CD4-positive, CD25-positive, alpha-beta regulatory T cell (primary cell): ENCODE results near the gene RASSF5. TPM values are rescaled to one million over a fixed set of nuclear protein-coding genes. Genes with fewer than 3 reads are reported as not detected.

Source experiments
- ATAC-seq, 2 donors: fragments of 150-1000 bp; cut with Tn5 transposase; one replicate each; pipeline ENCODE4 v1.10.0; 2021; ENCODE audit warnings: low read depth in 2 of 2, moderate number of reproducible peaks in 2 of 2, moderate library complexity in 1 of 2
- DNase-seq, 3 donors: peaks; one replicate each; pipeline versions ENCODE4 v3.0.0 to v3.0.0-alpha.2; 2012 to 2022; ENCODE audit warnings: mixed read lengths in 1 of 3
- H3K27ac ChIP-seq: one replicate; pipeline ENCODE4 v1.7.0; 2013; ENCODE audit warnings: mild to moderate bottlenecking, low read length; ENCODE audit not compliant: insufficient read depth, poor library complexity, severe bottlenecking
- H3K27me3 ChIP-seq: one replicate; pipeline ENCODE4 v1.7.0; 2013; ENCODE audit warnings: low read length; ENCODE audit not compliant: control insufficient read depth, insufficient read depth
- H3K36me3 ChIP-seq: one replicate; pipeline ENCODE4 v1.7.0; 2013; ENCODE audit warnings: mild to moderate bottlenecking, low read length, moderate library complexity; ENCODE audit not compliant: control insufficient read depth, insufficient read depth
- H3K4me1 ChIP-seq: 2 replicates; pipeline ENCODE4 v1.7.0; 2013; ENCODE audit warnings: mild to moderate bottlenecking, low read length; ENCODE audit not compliant: insufficient read depth, control insufficient read depth, poor library complexity, severe bottlenecking
- H3K4me3 ChIP-seq: one replicate; pipeline ENCODE4 v1.7.0; 2013; ENCODE audit warnings: low read depth, mild to moderate bottlenecking, low read length, moderate library complexity
- H3K9me3 ChIP-seq, 2 experiments: 1 replicate in 1 of 2; 2 replicates in 1 of 2; pipeline ENCODE4 v1.7.0; 2013; ENCODE audit warnings: low read length in 2 of 2, mild to moderate bottlenecking in 1 of 2, moderate library complexity in 1 of 2; ENCODE audit not compliant: control insufficient read depth in 2 of 2
- H3K27ac Mint-ChIP-seq, 3 donors: one replicate each; pipeline ENCODE4 v1.8.0; 2020 to 2022; ENCODE audit warnings: mild to moderate bottlenecking in 3 of 3, mixed read lengths in 3 of 3, moderate library complexity in 2 of 3
- H3K27me3 Mint-ChIP-seq: one replicate; pipeline ENCODE4 v1.8.0; 2022; ENCODE audit warnings: mild to moderate bottlenecking, mixed read lengths
- H3K36me3 Mint-ChIP-seq: one replicate; pipeline ENCODE4 v1.8.0; 2020; ENCODE audit warnings: mixed read lengths
- H3K4me1 Mint-ChIP-seq, 4 donors: one replicate each; pipeline ENCODE4 v1.8.0; 2020 to 2022; ENCODE audit warnings: mixed read lengths in 4 of 4, mild to moderate bottlenecking in 1 of 4
- H3K4me3 Mint-ChIP-seq, 4 donors: one replicate each; pipeline ENCODE4 v1.8.0; 2020 to 2022; ENCODE audit warnings: mild to moderate bottlenecking in 4 of 4, mixed read lengths in 4 of 4, moderate library complexity in 3 of 4
- H3K9me3 Mint-ChIP-seq, 7 donors: one replicate each; pipeline ENCODE4 v1.8.0; 2020 to 2022; ENCODE audit warnings: mixed read lengths in 7 of 7, mild to moderate bottlenecking in 3 of 7, moderate library complexity in 2 of 7
- polyA plus RNA-seq, 4 donors: library from polyadenylated mRNA; unstranded; fragments of 300-500 nt; fragmentation: Illumina TruSeq; gene quantifications; one replicate each; pipeline ENCODE4 v1.2.3, GENCODE V29; 2021
- total RNA-seq: library from RNA; stranded (reverse); gene quantifications from one replicate; pipeline ENCODE4 v1.2.3, GENCODE V29; 2022

Gene RASSF5
- total and polyA plus RNA-seq, 5 donors from 2014 or later: 158 to 258 (median 231) TPM

DNA sequence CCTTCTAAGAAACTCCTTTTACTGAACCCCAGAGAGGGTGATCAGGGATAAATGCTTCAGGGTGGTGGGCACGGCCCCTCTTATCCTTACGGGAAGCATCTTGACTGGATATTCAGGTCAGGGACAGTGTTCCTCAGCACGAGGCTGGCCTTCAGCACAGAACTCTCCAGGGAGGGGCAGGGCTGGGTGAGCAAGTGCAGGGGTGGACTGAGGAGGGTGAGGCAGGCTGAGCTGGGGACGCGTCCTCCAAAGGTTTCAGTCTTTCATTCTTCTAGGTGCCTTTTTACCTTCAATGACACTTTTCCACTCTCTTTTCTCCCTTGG lies 52.3 kb downstream of the RASSF5 start:
- Mint-ChIP-seq H3K36me3 (peaks cover 39% of the 10 kb centered on the region), H3K4me1 (peaks cover 17 to 78% (median 56%) of the 10 kb centered on the region in 4 donors), H3K27ac (peak overlapping the region; percentile 79 to 96 (median 93)), H3K4me3 (peak overlapping the region; percentile 92 to 99 (median 96)), H3K27me3 (no peaks in the 10 kb centered on the region), H3K9me3 (peaks cover 0 to 2% (median 0%) of the 10 kb centered on the region in 7 donors)
- DNase-seq (peak in 1 of 3 donors; percentile 36), ATAC-seq (no peak)
- no peaks in the 10 kb centered on the region for H3K9me3 ChIP-seq
- peaks cover 87% of the 10 kb centered on the region for H3K4me1 ChIP-seq
- no peaks in the 10 kb centered on the region for H3K27me3 ChIP-seq
- H3K4me3 ChIP-seq: peak overlapping the region; percentile 99
- peak overlapping the region; percentile 83 for H3K27ac ChIP-seq
- H3K36me3 ChIP-seq: peaks cover 37% of the 10 kb centered on the region

DNA sequence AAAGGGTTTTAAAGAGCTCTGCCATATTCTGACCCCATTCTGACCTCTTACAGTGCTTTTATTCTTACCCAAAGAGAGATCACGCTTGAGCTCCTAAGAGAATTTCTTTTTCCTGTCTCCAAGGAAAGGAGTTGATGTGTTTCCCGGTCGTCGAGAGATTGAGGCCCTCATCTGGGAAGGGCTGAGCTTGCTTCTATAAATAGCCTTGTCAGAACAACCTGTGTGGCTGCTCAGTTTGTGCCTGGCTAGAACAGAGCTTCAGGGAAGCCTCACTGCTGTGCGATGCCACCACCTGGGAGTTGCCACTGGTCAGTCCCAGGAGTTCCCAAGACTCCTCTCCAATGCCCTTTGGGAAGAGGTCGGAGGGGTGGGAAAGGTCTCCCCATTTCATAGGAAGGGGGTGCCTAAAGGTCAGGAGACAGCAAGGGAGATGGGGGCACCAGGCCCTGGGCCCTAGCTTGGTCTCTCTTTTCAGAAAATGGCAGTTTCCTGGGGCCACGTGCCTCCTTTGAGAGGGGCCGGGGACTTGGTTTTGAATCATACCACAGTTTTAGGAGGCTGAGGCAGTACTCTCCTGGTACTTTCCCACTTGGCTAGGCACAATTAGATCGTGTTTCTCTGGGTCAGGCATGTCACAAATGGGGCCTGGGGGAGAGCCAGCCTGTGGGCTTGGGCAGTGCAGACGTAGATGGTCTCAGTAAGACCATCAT lies 52.8 kb downstream of the RASSF5 start:
- Histone ChIP-seq H3K36me3 (peaks cover 42% of the 10 kb centered on the region), H3K27ac (peak overlapping the region; percentile 83), H3K4me1 (peaks cover 87% of the 10 kb centered on the region), H3K9me3 (no peaks in the 10 kb centered on the region), H3K4me3 (peak overlapping the region; percentile 99), H3K27me3 (no peaks in the 10 kb centered on the region)
- peaks cover 45% of the 10 kb centered on the region for H3K36me3 Mint-ChIP-seq
- ATAC-seq: no peak
- H3K4me3 Mint-ChIP-seq: peak overlapping the region; percentile 92 to 99 (median 96)
- H3K9me3 Mint-ChIP-seq: peaks cover 0 to 2% (median 0%) of the 10 kb centered on the region in 7 donors
- no peak for DNase-seq
- H3K27me3 Mint-ChIP-seq: no peaks in the 10 kb centered on the region
- peak overlapping the region; percentile 79 to 96 (median 93) for H3K27ac Mint-ChIP-seq
- H3K4me1 Mint-ChIP-seq: peaks cover 15 to 78% (median 56%) of the 10 kb centered on the region in 4 donors

DNA sequence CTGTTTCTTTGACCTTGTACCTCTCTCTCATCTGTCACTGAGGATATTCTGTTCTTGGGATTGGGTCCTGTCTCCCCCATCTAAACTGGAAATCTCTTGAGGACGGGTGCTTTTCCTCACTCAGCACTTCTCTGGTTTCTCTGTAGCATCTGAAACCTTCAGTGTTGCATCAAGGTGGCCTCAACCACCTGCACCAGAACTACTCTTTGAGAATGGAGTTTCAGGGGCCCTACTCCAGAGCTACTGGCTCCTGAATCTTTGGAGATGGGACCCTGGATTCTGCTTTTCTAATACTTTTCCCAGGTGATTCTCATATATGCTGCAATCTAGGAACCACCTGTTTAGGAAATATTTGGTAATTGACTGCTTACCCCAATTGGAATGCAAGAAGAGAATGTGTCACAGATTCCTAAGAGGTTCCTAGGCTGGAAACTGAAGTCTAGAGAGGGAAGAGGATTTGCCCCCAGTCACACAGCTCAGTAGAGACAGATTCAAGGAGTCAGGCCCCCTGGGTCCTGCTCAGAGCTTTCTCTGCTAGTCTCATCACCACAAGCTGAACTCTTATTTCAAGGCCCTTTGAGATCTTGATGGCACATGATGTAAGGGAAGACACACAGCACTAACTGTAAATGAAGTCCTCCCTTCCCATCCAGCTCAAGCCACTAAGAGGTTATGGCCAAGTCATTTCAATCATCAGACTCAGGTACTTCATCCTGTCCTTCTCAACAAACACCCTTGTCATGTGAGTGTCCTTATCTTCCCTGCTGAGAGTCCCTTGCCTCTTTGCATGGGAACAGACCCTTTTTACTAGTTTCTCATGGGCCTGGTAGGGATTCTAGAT lies 56.3 kb downstream of the RASSF5 start:
- Mint-ChIP-seq H3K4me1 (peaks cover 16 to 94% (median 72%) of the 10 kb centered on the region in 4 donors), H3K27me3 (no peaks in the 10 kb centered on the region), H3K27ac (peak overlapping the region; percentile 93 to 95 (median 94)), H3K36me3 (peaks cover 70% of the 10 kb centered on the region), H3K9me3 (peaks cover 0 to 2% (median 0%) of the 10 kb centered on the region in 7 donors), H3K4me3 (peak overlapping the region; percentile 79 to 91 (median 87))
- no peaks in the 10 kb centered on the region for H3K27me3 ChIP-seq
- H3K4me1 ChIP-seq: peaks cover 100% of the 10 kb centered on the region
- peak; percentile 2 to 3 for ATAC-seq
- DNase-seq: no peak
- peaks cover 76% of the 10 kb centered on the region for H3K36me3 ChIP-seq
- peak overlapping the region; percentile 79 for H3K4me3 ChIP-seq
- H3K9me3 ChIP-seq: no peaks in the 10 kb centered on the region
- H3K27ac ChIP-seq: peak overlapping the region; percentile 83

DNA sequence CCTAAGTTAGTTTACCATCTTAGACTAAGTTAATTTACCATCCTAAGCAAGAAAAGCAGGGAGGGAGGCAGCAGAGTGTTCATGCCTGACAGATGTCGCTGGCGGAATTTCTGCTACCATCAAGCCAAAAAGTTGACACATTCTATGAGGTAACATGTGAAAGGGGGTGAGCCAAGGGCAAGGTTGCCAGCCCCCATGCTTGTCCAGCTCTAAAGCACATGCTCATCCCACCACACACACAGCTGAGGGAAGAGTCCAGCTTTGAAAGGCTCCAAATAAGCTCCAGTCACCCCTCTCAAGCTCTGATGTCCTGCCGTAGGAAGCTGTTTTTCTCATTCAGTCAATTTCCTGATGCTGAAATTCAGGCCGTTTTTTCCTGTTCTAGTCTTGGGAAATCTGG lies 58.7 kb downstream of the RASSF5 start:
- peaks cover 0 to 2% (median 0%) of the 10 kb centered on the region in 7 donors for H3K9me3 Mint-ChIP-seq
- H3K4me1 ChIP-seq: peaks cover 100% of the 10 kb centered on the region
- H3K4me3 Mint-ChIP-seq: peak overlapping the region in 3 of 4 donors; percentile 79 to 91 (median 84)
- H3K4me3 ChIP-seq: peak overlapping the region; percentile 79
- H3K36me3 Mint-ChIP-seq: peaks cover 59% of the 10 kb centered on the region
- H3K36me3 ChIP-seq: peaks cover 82% of the 10 kb centered on the region
- H3K27ac ChIP-seq: peak overlapping the region; percentile 83
- peak overlapping the region; percentile 93 to 95 (median 95) for H3K27ac Mint-ChIP-seq
- ATAC-seq (no peak), DNase-seq (no peak)
- no peaks in the 10 kb centered on the region for H3K27me3 Mint-ChIP-seq
- H3K9me3 ChIP-seq: no peaks in the 10 kb centered on the region
- peaks cover 21 to 99% (median 82%) of the 10 kb centered on the region in 4 donors for H3K4me1 Mint-ChIP-seq
- H3K27me3 ChIP-seq: no peaks in the 10 kb centered on the region

DNA sequence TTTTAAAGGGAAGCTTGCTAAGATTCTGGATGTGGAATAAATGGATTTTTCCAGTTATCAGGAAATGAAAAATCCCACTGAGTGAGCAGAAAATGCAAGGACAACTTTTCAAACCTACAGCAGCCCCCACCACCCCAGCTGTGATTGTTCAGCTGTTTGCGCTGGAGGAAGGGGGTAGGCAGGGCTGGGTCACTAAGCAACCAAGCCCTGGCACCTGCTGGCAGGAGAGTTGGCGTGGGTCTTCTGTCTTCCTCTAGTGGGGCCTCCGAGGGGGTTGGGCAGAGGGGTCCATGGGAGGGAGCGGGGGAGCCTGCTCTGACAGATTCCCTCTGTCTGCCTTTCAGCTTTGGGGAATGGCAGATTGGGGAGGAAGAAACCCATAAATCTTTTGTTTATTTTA lies 59.7 kb downstream of the RASSF5 start:
- Mint-ChIP-seq H3K27me3 (no peaks in the 10 kb centered on the region), H3K27ac (peak overlapping the region; percentile 93 to 98 (median 95)), H3K4me1 (peaks cover 21 to 100% (median 88%) of the 10 kb centered on the region in 4 donors), H3K4me3 (peak overlapping the region; percentile 79 to 91 (median 86)), H3K36me3 (peaks cover 62% of the 10 kb centered on the region), H3K9me3 (peaks cover 0 to 2% (median 0%) of the 10 kb centered on the region in 7 donors)
- peak overlapping the region; percentile 83 for H3K27ac ChIP-seq
- peaks cover 100% of the 10 kb centered on the region for H3K4me1 ChIP-seq
- DNase-seq (no peak), ATAC-seq (no peak)
- H3K4me3 ChIP-seq: peak overlapping the region; percentile 79
- H3K9me3 ChIP-seq: no peaks in the 10 kb centered on the region
- H3K27me3 ChIP-seq: no peaks in the 10 kb centered on the region
- peaks cover 82% of the 10 kb centered on the region for H3K36me3 ChIP-seq

DNA sequence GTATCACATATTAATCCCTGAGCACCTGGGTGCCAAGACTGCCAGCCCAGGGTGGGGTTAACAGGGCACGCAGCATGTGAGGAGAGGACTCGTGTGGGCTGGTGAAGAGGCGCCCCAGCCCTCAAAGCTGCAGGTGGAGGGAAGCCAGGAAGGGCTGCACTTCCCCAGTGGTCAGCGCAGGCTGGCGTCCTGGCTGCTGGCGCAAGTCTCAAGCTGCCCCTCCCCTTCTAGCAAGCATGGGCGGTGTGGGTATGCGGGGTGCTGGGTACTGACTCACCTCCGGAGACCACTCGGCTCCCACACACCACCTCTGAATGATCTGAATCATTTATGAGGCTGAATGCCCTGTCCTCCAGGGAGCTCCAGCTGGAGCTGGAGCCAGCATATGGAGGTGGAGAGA lies 60.9 kb downstream of the RASSF5 start:
- H3K4me3 ChIP-seq: peak overlapping the region; percentile 79
- no peaks in the 10 kb centered on the region for H3K9me3 ChIP-seq
- no peaks in the 10 kb centered on the region for H3K27me3 ChIP-seq
- peaks cover 99% of the 10 kb centered on the region for H3K4me1 ChIP-seq
- H3K4me3 Mint-ChIP-seq: peak overlapping the region; percentile 79 to 91 (median 86)
- peak overlapping the region; percentile 83 for H3K27ac ChIP-seq
- H3K9me3 Mint-ChIP-seq: peaks cover 0 to 2% (median 0%) of the 10 kb centered on the region in 7 donors
- DNase-seq: no peak
- ATAC-seq: peak; percentile 46 to 51
- H3K27me3 Mint-ChIP-seq: no peaks in the 10 kb centered on the region
- peaks cover 88% of the 10 kb centered on the region for H3K36me3 ChIP-seq
- peaks cover 66% of the 10 kb centered on the region for H3K36me3 Mint-ChIP-seq
- peaks cover 17 to 100% (median 86%) of the 10 kb centered on the region in 4 donors for H3K4me1 Mint-ChIP-seq
- peak overlapping the region; percentile 93 to 98 (median 95) for H3K27ac Mint-ChIP-seq

DNA sequence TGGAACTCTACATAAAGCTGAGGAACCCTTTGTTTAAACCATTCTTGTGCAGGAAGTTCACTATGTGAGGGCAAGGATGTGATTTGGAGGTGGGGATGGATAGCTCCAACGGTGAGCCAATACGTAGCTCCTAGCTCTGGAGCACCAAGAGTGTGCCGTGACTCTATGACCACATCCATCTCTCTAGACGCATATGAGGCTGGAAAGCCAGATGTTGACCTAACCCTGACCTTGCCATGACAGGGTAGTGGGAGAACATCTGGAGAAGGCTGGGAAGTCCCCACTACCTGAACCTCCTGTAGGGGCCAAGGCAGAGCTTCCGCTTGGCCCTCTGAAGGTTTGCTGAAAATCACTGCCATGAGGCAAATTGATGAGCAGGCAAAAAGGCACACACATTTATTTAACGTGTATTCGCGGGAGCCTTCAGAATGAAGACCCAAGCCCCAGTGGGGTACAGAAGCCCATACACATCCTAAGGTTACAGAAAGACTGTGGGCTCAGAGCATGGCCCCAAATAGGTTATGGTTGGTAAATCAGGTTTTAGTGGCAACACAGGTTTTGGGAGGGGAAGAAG lies 61.5 kb downstream of the RASSF5 start:
- H3K9me3 Mint-ChIP-seq: peaks cover 0 to 2% (median 0%) of the 10 kb centered on the region in 7 donors
- peaks cover 99% of the 10 kb centered on the region for H3K4me1 ChIP-seq
- H3K27me3 ChIP-seq: no peaks in the 10 kb centered on the region
- H3K9me3 ChIP-seq: no peaks in the 10 kb centered on the region
- H3K36me3 Mint-ChIP-seq: peaks cover 70% of the 10 kb centered on the region
- peak overlapping the region; percentile 83 for H3K27ac ChIP-seq
- H3K4me3 ChIP-seq: peak overlapping the region; percentile 79
- H3K36me3 ChIP-seq: peaks cover 88% of the 10 kb centered on the region
- peak overlapping the region; percentile 79 to 91 (median 86) for H3K4me3 Mint-ChIP-seq
- peaks cover 17 to 100% (median 87%) of the 10 kb centered on the region in 4 donors for H3K4me1 Mint-ChIP-seq
- DNase-seq (peak in 1 of 3 donors; percentile 46), ATAC-seq (peak; percentile 11 to 13)
- no peaks in the 10 kb centered on the region for H3K27me3 Mint-ChIP-seq
- peak overlapping the region; percentile 93 to 98 (median 95) for H3K27ac Mint-ChIP-seq
